ENCODE results near the gene NUP93.
A peak's percentile ranks its signal among the peaks of the same experiment; 100 is the strongest.

Gene NUP93

GRCh38 chr16:56787167-56787566, 57.2 kb downstream of the NUP93 start:
- no peak overlapping the region for H3K4me2 ChIP-seq (ENCODE audit: insufficient read depth, low read length)

DNA sequence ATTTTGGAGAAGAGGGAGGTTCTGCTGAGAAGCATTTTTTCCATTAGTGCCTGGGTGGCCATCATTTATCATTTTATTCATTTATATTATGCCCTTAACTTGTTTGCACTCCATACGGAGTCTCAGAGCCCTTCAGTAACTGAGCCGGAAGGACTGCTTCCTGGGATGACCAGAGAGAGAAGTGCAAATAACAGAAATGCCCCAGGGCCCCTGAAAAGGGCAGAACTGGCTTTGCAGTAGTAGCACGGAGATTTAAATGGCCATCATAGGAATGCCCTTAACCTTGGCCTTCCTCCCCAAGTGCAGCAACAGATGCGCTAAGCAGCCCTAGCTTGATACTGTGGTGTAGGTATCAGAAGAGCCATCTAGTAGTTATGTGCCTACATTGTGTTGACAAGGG, 58.5 kb downstream of the NUP93 start:
- no peaks in the 10 kb centered on the region for H3K27me3 ChIP-seq (ENCODE audit: insufficient read depth, low read length, poor library complexity)
- no peaks in the 10 kb centered on the region for H3K4me1 ChIP-seq (ENCODE audit: insufficient read depth, low read length)
- no peaks in the 10 kb centered on the region for H3K9me3 ChIP-seq (ENCODE audit: insufficient read depth, low read length, severe bottlenecking)
- H3K79me2 ChIP-seq (ENCODE audit: insufficient read depth, low read length), result peaks cover 78% of the 10 kb centered on the region
- 0 out of 2 replicates have a peak, but pooled peaks cover 9% of the 10 kb centered on the region for H3K36me3 ChIP-seq (ENCODE audit: insufficient read depth, low read length)
- H2AFZ ChIP-seq (ENCODE audit: low read depth, low read length), result no peak overlapping the region
- no peak overlapping the region for H3K27ac ChIP-seq (ENCODE audit: low read length)
- no peak for DNase-seq
- ATAC-seq (ENCODE audit: insufficient read depth, low read depth), result no peak
- no peak for TF ChIP-seq EZH2 (IDR thresholded peaks at IDR 0.05; ENCODE audit: borderline replicate concordance, low read depth, low read length, severe bottlenecking)
- TF ChIP-seq, protein P1, sequence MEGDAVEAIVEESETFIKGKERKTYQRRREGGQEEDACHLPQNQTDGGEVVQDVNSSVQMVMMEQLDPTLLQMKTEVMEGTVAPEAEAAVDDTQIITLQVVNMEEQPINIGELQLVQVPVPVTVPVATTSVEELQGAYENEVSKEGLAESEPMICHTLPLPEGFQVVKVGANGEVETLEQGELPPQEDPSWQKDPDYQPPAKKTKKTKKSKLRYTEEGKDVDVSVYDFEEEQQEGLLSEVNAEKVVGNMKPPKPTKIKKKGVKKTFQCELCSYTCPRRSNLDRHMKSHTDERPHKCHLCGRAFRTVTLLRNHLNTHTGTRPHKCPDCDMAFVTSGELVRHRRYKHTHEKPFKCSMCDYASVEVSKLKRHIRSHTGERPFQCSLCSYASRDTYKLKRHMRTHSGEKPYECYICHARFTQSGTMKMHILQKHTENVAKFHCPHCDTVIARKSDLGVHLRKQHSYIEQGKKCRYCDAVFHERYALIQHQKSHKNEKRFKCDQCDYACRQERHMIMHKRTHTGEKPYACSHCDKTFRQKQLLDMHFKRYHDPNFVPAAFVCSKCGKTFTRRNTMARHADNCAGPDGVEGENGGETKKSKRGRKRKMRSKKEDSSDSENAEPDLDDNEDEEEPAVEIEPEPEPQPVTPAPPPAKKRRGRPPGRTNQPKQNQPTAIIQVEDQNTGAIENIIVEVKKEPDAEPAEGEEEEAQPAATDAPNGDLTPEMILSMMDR (IDR thresholded peaks at IDR 0.05; ENCODE audit: borderline replicate concordance, extremely low read depth, low read length, poor library complexity, severe bottlenecking), result no peak
- H3K4me3 ChIP-seq (ENCODE audit: low read depth in 1 of 2, low read length in 2 of 2), result no peak overlapping the region
- no peak overlapping the region for H3K4me2 ChIP-seq (ENCODE audit: insufficient read depth, low read length)
- no peak overlapping the region for H3K9ac ChIP-seq (ENCODE audit: low read depth, low read length)
- peaks cover 15% of the 10 kb centered on the region; the same call in 1 of the 2 replicates for H4K20me1 ChIP-seq (ENCODE audit: insufficient read depth, low read length)

More at GRCh38 chr16:56787167-56787566, 57.2 kb downstream of the NUP93 start:
- Histone ChIP-seq H3K27me3 (ENCODE audit: insufficient read depth, low read length, poor library complexity) (no peaks in the 10 kb centered on the region), H3K79me2 (ENCODE audit: insufficient read depth, low read length) (peaks cover 77% of the 10 kb centered on the region), H2AFZ (ENCODE audit: low read depth, low read length) (no peak overlapping the region), H3K9me3 (ENCODE audit: insufficient read depth, low read length, severe bottlenecking) (no peaks in the 10 kb centered on the region), H3K4me3 (ENCODE audit: low read depth in 1 of 2, low read length in 2 of 2) (no peak overlapping the region), H3K27ac (ENCODE audit: low read length) (no peak overlapping the region), H4K20me1 (ENCODE audit: insufficient read depth, low read length) (peaks cover 8% of the 10 kb centered on the region; the same call in 1 of the 2 replicates), H3K4me1 (ENCODE audit: insufficient read depth, low read length) (no peaks in the 10 kb centered on the region), H3K36me3 (ENCODE audit: insufficient read depth, low read length) (0 out of 2 replicates have a peak, but pooled peaks cover 9% of the 10 kb centered on the region), H3K9ac (ENCODE audit: low read depth, low read length) (no peak overlapping the region)
- DNase-seq (no peak), ATAC-seq (ENCODE audit: insufficient read depth, low read depth) (no peak)
- TF ChIP-seq EZH2 (IDR thresholded peaks at IDR 0.05; ENCODE audit: borderline replicate concordance, low read depth, low read length, severe bottlenecking), result no peak
- TF ChIP-seq, protein P1 (IDR thresholded peaks at IDR 0.05; ENCODE audit: borderline replicate concordance, extremely low read depth, low read length, poor library complexity, severe bottlenecking), result no peak

- H3K79me2 ChIP-seq (ENCODE audit: insufficient read depth, low read length), result peaks cover 75% of the 10 kb centered on the region
- no peaks in the 10 kb centered on the region for H3K27me3 ChIP-seq (ENCODE audit: insufficient read depth, low read length, poor library complexity)
- DNase-seq, result peak; percentile 59
- no peak overlapping the region for H3K9ac ChIP-seq (ENCODE audit: low read depth, low read length)
- TF ChIP-seq, protein P1 (IDR thresholded peaks at IDR 0.05; ENCODE audit: borderline replicate concordance, extremely low read depth, low read length, poor library complexity, severe bottlenecking), result peak; percentile 72
- no peak for TF ChIP-seq EZH2 (IDR thresholded peaks at IDR 0.05; ENCODE audit: borderline replicate concordance, low read depth, low read length, severe bottlenecking)
- peaks cover 16% of the 10 kb centered on the region; the same call in 1 of the 2 replicates for H4K20me1 ChIP-seq (ENCODE audit: insufficient read depth, low read length)
- no peak overlapping the region for H3K4me3 ChIP-seq (ENCODE audit: low read depth in 1 of 2, low read length in 2 of 2)
- no peaks in the 10 kb centered on the region for H3K9me3 ChIP-seq (ENCODE audit: insufficient read depth, low read length, severe bottlenecking)
- ATAC-seq (ENCODE audit: insufficient read depth, low read depth), result peak; percentile 83
- no peak overlapping the region for H3K4me2 ChIP-seq (ENCODE audit: insufficient read depth, low read length)
- H3K4me1 ChIP-seq (ENCODE audit: insufficient read depth, low read length), result no peaks in the 10 kb centered on the region
- H2AFZ ChIP-seq (ENCODE audit: low read depth, low read length), result no peak overlapping the region
- 0 out of 2 replicates have a peak, but pooled peaks cover 9% of the 10 kb centered on the region for H3K36me3 ChIP-seq (ENCODE audit: insufficient read depth, low read length)
- H3K27ac ChIP-seq (ENCODE audit: low read length), result no peak overlapping the region
Measured at GRCh38 chr16:56789360-56789759, 59.4 kb downstream of the NUP93 start.

Data from DND-41 (cell line).